CD14-positive monocyte (primary cell): ENCODE measurements around the gene EPSTI1. TPM values are rescaled to one million over a fixed set of nuclear protein-coding genes. Genes with fewer than 3 reads are reported as not detected.

Experiments
- DNase-seq, 3 donors: peaks; one replicate each; pipeline ENCODE4 v3.0.0-alpha.2; 2011 to 2022
- H2AFZ ChIP-seq: 2 replicates; pipeline ENCODE4 v1.6.0; 2012; ENCODE audit warnings: mild to moderate bottlenecking, low read depth, low read length, inconsistent platforms; ENCODE audit not compliant: insufficient read depth, poor library complexity, severe bottlenecking
- H3K27ac ChIP-seq, 2 donors: 1 replicate in 1 of 2; 2 replicates in 1 of 2; pipeline ENCODE4 v1.5.1; 2012 to 2013; ENCODE audit warnings: low read length in 2 of 2, control low read depth in 1 of 2, inconsistent platforms in 1 of 2, low read depth in 1 of 2, mild to moderate bottlenecking in 1 of 2
- H3K27me3 ChIP-seq, 2 donors: one replicate each; pipeline versions ENCODE4 v1.6.0 to v1.6.1; 2011 to 2013; ENCODE audit warnings: low read length in 2 of 2; ENCODE audit not compliant: control insufficient read depth in 2 of 2, insufficient read depth in 2 of 2
- H3K36me3 ChIP-seq, 2 donors: replicated peaks in 1 of 2; 1 replicate in 1 of 2; 2 replicates in 1 of 2; pipeline versions ENCODE4 v1.5.1 to v1.6.1; 2012 to 2013; ENCODE audit warnings: low read length in 2 of 2, control low read depth in 1 of 2, inconsistent platforms in 1 of 2, mild to moderate bottlenecking in 1 of 2; ENCODE audit not compliant: insufficient read depth in 2 of 2, control insufficient read depth in 1 of 2
- H3K4me1 ChIP-seq, 2 donors: 1 replicate in 1 of 2; 2 replicates in 1 of 2; pipeline versions ENCODE4 v1.5.1 to v1.6.1; 2012 to 2013; ENCODE audit warnings: low read length in 2 of 2, control low read depth in 1 of 2, inconsistent platforms in 1 of 2, mild to moderate bottlenecking in 1 of 2, moderate library complexity in 1 of 2; ENCODE audit not compliant: insufficient read depth in 2 of 2, control insufficient read depth in 1 of 2
- H3K4me2 ChIP-seq: replicated peaks from 2 replicates; pipeline ENCODE3; 2012; ENCODE audit warnings: low read length, moderate library complexity, mild to moderate bottlenecking; ENCODE audit not compliant: poor library complexity, severe bottlenecking; ENCODE audit errors: extremely low read depth
- H3K4me3 ChIP-seq, 3 experiments: fragments of 200-600 bp in 1 of 3; sonication (generic) in 1 of 3; replicated peaks in 1 of 3; 1 replicate in 2 of 3; 2 replicates in 1 of 3; pipeline ENCODE4 v1.5.1; 2011 to 2013; ENCODE audit warnings: low read length in 3 of 3, mild to moderate bottlenecking in 3 of 3, control low read depth in 2 of 3, low read depth in 2 of 3, inconsistent platforms in 1 of 3, moderate library complexity in 1 of 3
- H3K79me2 ChIP-seq: 2 replicates; pipeline ENCODE4 v1.6.0; 2012; ENCODE audit warnings: mild to moderate bottlenecking, control low read depth, inconsistent platforms, low read length, moderate library complexity; ENCODE audit not compliant: insufficient read depth
- H3K9ac ChIP-seq: 2 replicates; pipeline ENCODE4 v1.6.0; 2017; ENCODE audit warnings: low read length, mild to moderate bottlenecking; ENCODE audit not compliant: insufficient read depth, poor library complexity, severe bottlenecking
- H3K9me3 ChIP-seq, 2 donors: replicated peaks in 1 of 2; 1 replicate in 1 of 2; 2 replicates in 1 of 2; pipeline versions ENCODE4 v1.5.1 to v1.6.1; 2012 to 2013; ENCODE audit warnings: low read length in 2 of 2, control low read depth in 1 of 2; ENCODE audit not compliant: control insufficient read depth in 1 of 2, insufficient read depth in 1 of 2
- H4K20me1 ChIP-seq: 2 replicates; pipeline ENCODE4 v1.6.0; 2012; ENCODE audit warnings: mild to moderate bottlenecking, low read length, control low read depth, moderate library complexity; ENCODE audit not compliant: insufficient read depth
- H3K27ac Mint-ChIP-seq, 7 donors: one replicate each; pipeline ENCODE4 v1.8.0; 2020; ENCODE audit warnings: mild to moderate bottlenecking in 7 of 7, mixed read lengths in 7 of 7, moderate library complexity in 6 of 7, inconsistent platforms in 2 of 7
- H3K27me3 Mint-ChIP-seq, 3 donors: one replicate each; pipeline ENCODE4 v1.8.0; 2021 to 2022; ENCODE audit warnings: low read depth in 3 of 3, mild to moderate bottlenecking in 3 of 3, mixed read lengths in 3 of 3, moderate library complexity in 3 of 3, inconsistent platforms in 1 of 3
- H3K36me3 Mint-ChIP-seq, 2 donors: one replicate each; pipeline ENCODE4 v1.8.0; 2020; ENCODE audit warnings: mixed read lengths in 2 of 2, inconsistent platforms in 1 of 2, mild to moderate bottlenecking in 1 of 2
- H3K4me1 Mint-ChIP-seq: one replicate; pipeline ENCODE4 v1.8.0; 2020; ENCODE audit warnings: mild to moderate bottlenecking, mixed read lengths
- H3K4me3 Mint-ChIP-seq, 2 donors: one replicate each; pipeline ENCODE4 v1.8.0; 2020; ENCODE audit warnings: mild to moderate bottlenecking in 2 of 2, mixed read lengths in 2 of 2, moderate library complexity in 1 of 2
- H3K9me3 Mint-ChIP-seq, 7 donors: one replicate each; pipeline ENCODE4 v1.8.0; 2020 to 2022; ENCODE audit warnings: mixed read lengths in 7 of 7, mild to moderate bottlenecking in 6 of 7, moderate library complexity in 6 of 7, inconsistent platforms in 2 of 7
- CTCF ChIP-seq: fragments of 200-600 bp; IDR thresholded peaks from one replicate; pipeline ENCODE4 v1.8.0; 2022; ENCODE audit warnings: antibody characterized with exemption, mild to moderate bottlenecking
- WGBS: methylation state at CpG from one replicate; pipeline ENCODE4 v1.1.5; 2013; ENCODE audit warnings: missing lambda C conversion rate; ENCODE audit not compliant: insufficient coverage; 5-methylcytosine and 5-hydroxymethylcytosine counted together
- intact Hi-C, 2 donors: fragments of 100-400 bp; cut with micrococcal nuclease; formaldehyde crosslinking; loops; one replicate each; pipeline versions ENCODE4 v1.15.0 to v1.15.1; 2023
- polyA plus RNA-seq, 3 donors: library from polyadenylated mRNA; depleted of rRNA in 1 of 3; unstranded in 2 of 3; stranded (reverse) in 1 of 3; fragments of 300-500 nt in 2 of 3; fragments of >200 nt in 1 of 3; fragmentation: Illumina TruSeq in 2 of 3; gene quantifications; 1 replicate in 2 of 3; 2 replicates in 1 of 3; pipeline ENCODE4 v1.2.3, GENCODE V29; 2012 to 2021

Gene EPSTI1
- polyA plus RNA-seq, 3 donors: 14.6 to 19.9 (median 16.4) TPM

- Histone ChIP-seq H3K4me3 (peak overlapping the region; percentile 85 to 94 (median 87)), H2AFZ (peak overlapping the region; percentile 92), H3K4me1 (peaks cover 22 to 33% of the 10 kb centered on the region in 2 donors), H3K9ac (peak overlapping the region; percentile 92), H3K4me2 (peak overlapping the region; percentile 86), H3K36me3 (peaks cover 0 to 5% of the 10 kb centered on the region in 2 donors), H4K20me1 (no peaks in the 10 kb centered on the region), H3K9me3 (no peaks in the 10 kb centered on the region), H3K79me2 (peaks cover 30% of the 10 kb centered on the region), H3K27ac (peak overlapping the region in 1 of 2 donors; percentile 100), H3K27me3 (no peaks in the 10 kb centered on the region)
- Mint-ChIP-seq H3K27me3 (peaks cover 0 to 5% (median 0%) of the 10 kb centered on the region in 3 donors), H3K27ac (peak overlapping the region in 5 of 7 donors; percentile 86 to 99 (median 98)), H3K4me1 (peaks cover 39% of the 10 kb centered on the region), H3K9me3 (peaks cover 0 to 3% (median 0%) of the 10 kb centered on the region in 7 donors), H3K36me3 (peaks cover 4 to 12% of the 10 kb centered on the region in 2 donors), H3K4me3 (peak overlapping the region; percentile 88 to 95)
- no peak for DNase-seq
- intact Hi-C loops: loop anchor here (10.0 kb wide), 1 partner anchor 54 kb away; no protein-coding TSS in a partner anchor
- TF ChIP-seq CTCF: no peak
- no CpG with 5 or more reads among the region's 10 CpGs for WGBS
Measured at GRCh38 chr13:42990291-42991232, 1.5 kb downstream of the EPSTI1 start.

- no peak overlapping the region for H3K4me3 ChIP-seq
- H3K27ac Mint-ChIP-seq: peak overlapping the region in 2 of 7 donors; percentile 13 to 68
- intact Hi-C loops: no loop called here
Measured at GRCh38 chr13:42986176-42986574, 5.9 kb downstream of the EPSTI1 start.

More at GRCh38 chr13:42986176-42986574, 5.9 kb downstream of the EPSTI1 start:
- Histone ChIP-seq H3K4me1 (peaks cover 23 to 39% of the 10 kb centered on the region in 2 donors), H3K27me3 (no peaks in the 10 kb centered on the region), H3K9me3 (no peaks in the 10 kb centered on the region), H3K36me3 (peaks cover 0 to 5% of the 10 kb centered on the region in 2 donors), H3K79me2 (peaks cover 25% of the 10 kb centered on the region), H3K27ac (no peak overlapping the region), H3K9ac (no peak overlapping the region), H3K4me2 (no peak overlapping the region), H4K20me1 (peaks cover 12% of the 10 kb centered on the region), H2AFZ (no peak overlapping the region)
- 100% methylated on average over 1 of the region's 7 CpGs for WGBS
- Mint-ChIP-seq H3K27me3 (peaks cover 0 to 4% (median 0%) of the 10 kb centered on the region in 3 donors), H3K4me1 (peaks cover 49% of the 10 kb centered on the region), H3K36me3 (peaks cover 6 to 14% of the 10 kb centered on the region in 2 donors), H3K4me3 (no peak overlapping the region), H3K9me3 (no peaks in the 10 kb centered on the region)
- DNase-seq: no peak
- TF ChIP-seq CTCF: no peak
